ENCODE data around the gene TRH.

Gene TRH, protein sequence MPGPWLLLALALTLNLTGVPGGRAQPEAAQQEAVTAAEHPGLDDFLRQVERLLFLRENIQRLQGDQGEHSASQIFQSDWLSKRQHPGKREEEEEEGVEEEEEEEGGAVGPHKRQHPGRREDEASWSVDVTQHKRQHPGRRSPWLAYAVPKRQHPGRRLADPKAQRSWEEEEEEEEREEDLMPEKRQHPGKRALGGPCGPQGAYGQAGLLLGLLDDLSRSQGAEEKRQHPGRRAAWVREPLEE

DNA sequence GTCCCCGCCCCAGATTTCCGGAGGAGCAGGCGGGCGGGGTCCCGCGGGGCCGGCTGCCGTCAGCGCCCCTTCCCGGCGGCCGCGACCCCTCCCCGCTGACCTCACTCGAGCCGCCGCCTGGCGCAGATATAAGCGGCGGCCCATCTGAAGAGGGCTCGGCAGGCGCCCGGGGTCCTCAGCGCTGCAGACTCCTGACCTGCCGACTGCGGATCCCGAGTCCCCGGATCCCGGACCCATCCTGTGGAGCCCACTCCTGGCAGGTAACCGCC is at the start of gene TRH:
TRH (plus strand) TSS at position 157 of the 269 bp plus-strand sequence. CDS start 1,097 bp downstream, outside the sequence.
- no peak for DNase-seq (ENCODE audit: low spot score)
- in situ Hi-C loops (cut with MboI; ENCODE audit: low pct_unique_long_range_greater_than_20kb, low sequenced_read_pairs, unreplicated experiment), result no loop called here
- TF ChIP-seq CTCF (IDR thresholded peaks at IDR 0.05; ENCODE audit: extremely low read depth, insufficient read depth, missing control alignments), result no peak

DNA sequence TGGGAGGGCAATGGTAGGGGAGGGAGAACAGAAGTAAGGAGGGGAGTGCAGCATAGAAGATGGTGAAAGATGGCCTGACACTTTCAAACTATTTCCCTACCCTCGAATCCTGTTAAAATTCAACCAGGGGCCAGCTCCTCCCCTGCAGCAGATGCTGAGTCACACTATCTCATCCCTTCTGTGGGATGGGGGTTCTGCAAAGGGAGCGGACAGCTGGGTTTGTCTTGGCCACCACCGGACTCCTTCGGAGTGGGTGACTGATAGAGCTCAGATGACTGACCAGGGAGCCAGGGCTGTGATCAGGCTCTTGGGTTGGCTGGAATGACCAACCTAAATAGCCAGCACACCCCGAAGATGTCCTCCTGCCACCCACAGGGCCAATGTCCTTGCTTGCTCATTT is 47.4 kb upstream of the TRH start:
- no peak for DNase-seq (ENCODE audit: low spot score)
- no peak for TF ChIP-seq CTCF (IDR thresholded peaks at IDR 0.05; ENCODE audit: extremely low read depth, insufficient read depth, missing control alignments)
- in situ Hi-C loops (cut with MboI; ENCODE audit: low pct_unique_long_range_greater_than_20kb, low sequenced_read_pairs, unreplicated experiment), result no loop called here

- in situ Hi-C loops (cut with MboI; ENCODE audit: low pct_unique_long_range_greater_than_20kb, low sequenced_read_pairs, unreplicated experiment), result no loop called here
- TF ChIP-seq CTCF (IDR thresholded peaks at IDR 0.05; ENCODE audit: extremely low read depth, insufficient read depth, missing control alignments), result no peak
- DNase-seq (ENCODE audit: low spot score), result no peak
These were observed 45.1 kb upstream of the TRH start for GRCh38 chr3:129929383-129929782.

GRCh38 chr3:129933471-129933870 is 41.0 kb upstream of the TRH start:
- in situ Hi-C loops (cut with MboI; ENCODE audit: low pct_unique_long_range_greater_than_20kb, low sequenced_read_pairs, unreplicated experiment), result loop anchor here (10.0 kb wide), 1 partner anchor 299 kb away; no protein-coding TSS in a partner anchor
- TF ChIP-seq CTCF (IDR thresholded peaks at IDR 0.05; ENCODE audit: extremely low read depth, insufficient read depth, missing control alignments), result no peak
- DNase-seq (ENCODE audit: low spot score), result no peak

GRCh38 chr3:129934234-129935123 is 40.0 kb upstream of the TRH start:
- in situ Hi-C loops (cut with MboI; ENCODE audit: low pct_unique_long_range_greater_than_20kb, low sequenced_read_pairs, unreplicated experiment), result loop anchor here (10.0 kb wide), 1 partner anchor 300 kb away; no protein-coding TSS in a partner anchor
- TF ChIP-seq CTCF (IDR thresholded peaks at IDR 0.05; ENCODE audit: extremely low read depth, insufficient read depth, missing control alignments), result peak; percentile 91
- peak; percentile 60 for DNase-seq (ENCODE audit: low spot score)

- in situ Hi-C loops (cut with MboI; ENCODE audit: low pct_unique_long_range_greater_than_20kb, low sequenced_read_pairs, unreplicated experiment), result loop anchor here (10.0 kb wide), 1 partner anchor 302 kb away; no protein-coding TSS in a partner anchor
These were observed 37.8 kb upstream of the TRH start for GRCh38 chr3:129936757-129937156.

More at GRCh38 chr3:129936757-129937156, 37.8 kb upstream of the TRH start:
- no peak for TF ChIP-seq CTCF (IDR thresholded peaks at IDR 0.05; ENCODE audit: extremely low read depth, insufficient read depth, missing control alignments)
- DNase-seq (ENCODE audit: low spot score), result no peak

Data from GM13977 (cell line).